ENCODE results near the gene SLC16A4. TPM values are rescaled to one million over a fixed set of nuclear protein-coding genes. Genes with fewer than 3 reads are reported as not detected.
"Not testable (repeated sequence)": the region's sequence is repeated elsewhere in the genome, so short reads cannot be mapped to it uniquely, and the experiment has no call there.

SLC16A4 gene
- total RNA-seq, 1 donor from 2014 or later: 7.2 TPM

GRCh38 chr1:110420023-110420662 lies 29.3 kb upstream of the SLC16A4 start:
- Mint-ChIP-seq H3K9me3 (ENCODE audit: unreplicated experiment) (no peaks in the 10 kb centered on the region), H3K27ac (ENCODE audit: unreplicated experiment) (no peak overlapping the region), H3K4me3 (ENCODE audit: unreplicated experiment) (no peak overlapping the region), H3K4me1 (ENCODE audit: unreplicated experiment) (no peaks in the 10 kb centered on the region), H3K27me3 (ENCODE audit: unreplicated experiment) (no peaks in the 10 kb centered on the region), H3K36me3 (ENCODE audit: low read depth, unreplicated experiment) (peaks cover 3% of the 10 kb centered on the region)
- TF ChIP-seq CTCF (IDR thresholded peaks at IDR 0.05; ENCODE audit: unreplicated experiment): no peak
- DNase-seq (ENCODE audit: low spot score): no peak

- Mint-ChIP-seq H3K9me3 (ENCODE audit: unreplicated experiment) (no peaks in the 10 kb centered on the region), H3K4me3 (ENCODE audit: unreplicated experiment) (no peak overlapping the region), H3K36me3 (ENCODE audit: low read depth, unreplicated experiment) (peaks cover 3% of the 10 kb centered on the region), H3K27me3 (ENCODE audit: unreplicated experiment) (no peaks in the 10 kb centered on the region), H3K27ac (ENCODE audit: unreplicated experiment) (no peak overlapping the region), H3K4me1 (ENCODE audit: unreplicated experiment) (no peaks in the 10 kb centered on the region)
- DNase-seq (ENCODE audit: low spot score): no peak
- no peak for TF ChIP-seq CTCF (IDR thresholded peaks at IDR 0.05; ENCODE audit: unreplicated experiment)
Observed at GRCh38 chr1:110418729-110419128, 27.9 kb upstream of the SLC16A4 start.

- H3K9me3 Mint-ChIP-seq (ENCODE audit: unreplicated experiment); H3K36me3 Mint-ChIP-seq (ENCODE audit: low read depth, unreplicated experiment); H3K27me3 Mint-ChIP-seq (ENCODE audit: unreplicated experiment); H3K4me3 Mint-ChIP-seq (ENCODE audit: unreplicated experiment); H3K27ac Mint-ChIP-seq (ENCODE audit: unreplicated experiment); H3K4me1 Mint-ChIP-seq (ENCODE audit: unreplicated experiment); DNase-seq (ENCODE audit: low spot score): not testable (repeated sequence)
Observed at GRCh38 chr1:110413045-110413444, 22.2 kb upstream of the SLC16A4 start.

- TF ChIP-seq CTCF (IDR thresholded peaks at IDR 0.05; ENCODE audit: unreplicated experiment): peak; percentile 73
- Mint-ChIP-seq H3K9me3 (ENCODE audit: unreplicated experiment) (no peaks in the 10 kb centered on the region), H3K36me3 (ENCODE audit: low read depth, unreplicated experiment) (no peaks in the 10 kb centered on the region), H3K4me3 (ENCODE audit: unreplicated experiment) (no peak overlapping the region), H3K4me1 (ENCODE audit: unreplicated experiment) (peaks cover 9% of the 10 kb centered on the region), H3K27ac (ENCODE audit: unreplicated experiment) (no peak overlapping the region), H3K27me3 (ENCODE audit: unreplicated experiment) (no peaks in the 10 kb centered on the region)
- DNase-seq (ENCODE audit: low spot score): peak; percentile 83
Observed at GRCh38 chr1:110412576-110412975, 21.8 kb upstream of the SLC16A4 start.

DNA sequence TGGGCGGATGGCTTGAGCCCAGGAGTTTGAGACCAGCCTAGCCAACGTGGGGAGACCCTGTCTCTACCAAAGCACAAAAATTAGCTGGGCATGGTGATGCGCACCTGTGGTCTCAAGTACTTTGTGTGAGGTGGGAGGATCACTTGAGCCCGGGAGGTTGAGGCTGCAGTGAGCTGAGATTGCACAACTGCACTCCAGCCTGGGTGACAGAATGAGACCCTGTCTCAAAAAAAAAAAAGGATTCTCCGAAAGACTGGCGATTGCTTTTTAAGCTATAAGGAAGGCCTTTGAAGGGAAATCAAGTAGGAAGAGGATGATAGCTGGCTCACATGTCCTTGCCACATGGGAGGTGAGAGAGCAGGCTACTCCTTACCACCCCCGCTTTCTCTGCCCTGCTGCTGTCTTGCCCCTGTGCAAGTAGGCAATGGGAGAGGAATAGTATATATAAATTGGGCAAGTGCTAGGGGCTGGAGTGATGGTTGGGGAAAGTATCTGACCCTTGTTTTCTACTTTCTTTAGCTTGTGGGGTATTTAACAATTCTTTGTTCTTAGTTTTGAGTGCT lies 20.4 kb upstream of the SLC16A4 start:
- Mint-ChIP-seq H3K4me3 (ENCODE audit: unreplicated experiment) (no peak overlapping the region), H3K36me3 (ENCODE audit: low read depth, unreplicated experiment) (no peaks in the 10 kb centered on the region), H3K9me3 (ENCODE audit: unreplicated experiment) (no peaks in the 10 kb centered on the region), H3K4me1 (ENCODE audit: unreplicated experiment) (peaks cover 13% of the 10 kb centered on the region), H3K27me3 (ENCODE audit: unreplicated experiment) (no peaks in the 10 kb centered on the region), H3K27ac (ENCODE audit: unreplicated experiment) (no peak overlapping the region)
- DNase-seq (ENCODE audit: low spot score): no peak
- TF ChIP-seq CTCF (IDR thresholded peaks at IDR 0.05; ENCODE audit: unreplicated experiment): no peak

Measured in endothelial cell (in vitro differentiated cells).